EH (cell line): ENCODE measurements around the gene KRT36.
A peak's percentile ranks its signal among the peaks of the same experiment; 100 is the strongest.

Experiments
- DNase-seq: peaks from one replicate; pipeline ENCODE4 v3.0.0-alpha.2; 2015; ENCODE audit warnings: low read depth

Gene KRT36

DNA sequence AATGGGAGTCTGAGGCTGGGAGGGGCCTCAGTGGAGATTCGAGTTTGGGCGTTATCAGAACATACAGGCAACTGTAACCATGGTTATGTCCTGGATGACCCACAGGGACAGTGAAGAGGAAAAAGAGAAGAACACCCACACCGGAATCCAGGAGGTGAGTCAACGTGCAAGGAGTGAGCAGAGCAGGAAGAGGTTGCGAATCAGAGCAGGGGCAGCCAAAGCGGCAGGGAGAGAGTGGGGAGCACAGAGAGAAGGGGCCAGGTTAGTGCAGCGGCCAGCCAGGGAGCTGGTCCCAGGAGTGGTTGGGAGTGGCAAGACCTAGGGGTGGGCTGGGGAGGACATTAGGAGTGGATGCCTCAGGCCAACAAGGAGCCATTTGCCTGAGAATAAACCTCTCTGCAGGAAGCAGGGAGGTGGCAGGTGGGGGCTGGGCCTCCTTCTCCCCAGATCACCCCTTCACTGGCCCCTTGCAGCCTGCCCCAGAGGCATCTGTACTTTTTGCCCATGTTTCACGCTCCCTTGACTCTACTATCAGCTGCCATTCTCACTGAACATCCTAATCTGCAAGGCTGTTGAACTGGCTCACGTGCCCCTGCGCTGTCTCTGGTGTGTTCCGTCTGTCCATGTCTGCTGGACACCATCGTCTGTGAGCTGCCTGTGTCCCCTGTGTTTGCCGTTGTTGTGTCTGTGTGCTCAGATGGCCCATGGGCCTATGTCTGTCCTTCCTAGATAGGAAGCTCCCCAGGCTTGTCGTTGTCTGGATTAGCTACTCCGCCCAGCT, 10.6 kb upstream of the KRT36 start:
- peak; percentile 73 for DNase-seq

DNA sequence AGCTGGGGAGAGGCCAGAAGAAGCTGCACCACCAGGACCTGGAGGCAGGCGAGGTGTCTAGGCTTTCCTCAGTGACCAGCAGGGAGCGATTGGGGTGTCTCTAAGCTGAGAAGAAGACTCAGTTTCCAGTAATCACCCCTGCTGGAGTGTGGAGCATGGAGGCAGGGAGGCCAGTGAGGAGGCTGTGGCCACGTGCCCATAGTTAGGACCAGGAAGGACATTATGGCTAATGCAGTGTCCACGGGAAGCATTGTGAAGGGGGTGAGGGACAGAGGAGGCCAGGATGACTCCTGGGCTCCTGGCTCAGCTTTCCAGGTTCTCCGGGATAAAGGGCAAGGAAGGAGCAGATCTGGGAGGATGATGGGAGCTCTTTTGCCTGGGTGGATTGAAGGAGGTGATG, 10.0 kb upstream of the KRT36 start:
- DNase-seq = no peak

- no peak for DNase-seq
These were observed 8.6 kb upstream of the KRT36 start for GRCh38 chr17:41498276-41498675.

DNA sequence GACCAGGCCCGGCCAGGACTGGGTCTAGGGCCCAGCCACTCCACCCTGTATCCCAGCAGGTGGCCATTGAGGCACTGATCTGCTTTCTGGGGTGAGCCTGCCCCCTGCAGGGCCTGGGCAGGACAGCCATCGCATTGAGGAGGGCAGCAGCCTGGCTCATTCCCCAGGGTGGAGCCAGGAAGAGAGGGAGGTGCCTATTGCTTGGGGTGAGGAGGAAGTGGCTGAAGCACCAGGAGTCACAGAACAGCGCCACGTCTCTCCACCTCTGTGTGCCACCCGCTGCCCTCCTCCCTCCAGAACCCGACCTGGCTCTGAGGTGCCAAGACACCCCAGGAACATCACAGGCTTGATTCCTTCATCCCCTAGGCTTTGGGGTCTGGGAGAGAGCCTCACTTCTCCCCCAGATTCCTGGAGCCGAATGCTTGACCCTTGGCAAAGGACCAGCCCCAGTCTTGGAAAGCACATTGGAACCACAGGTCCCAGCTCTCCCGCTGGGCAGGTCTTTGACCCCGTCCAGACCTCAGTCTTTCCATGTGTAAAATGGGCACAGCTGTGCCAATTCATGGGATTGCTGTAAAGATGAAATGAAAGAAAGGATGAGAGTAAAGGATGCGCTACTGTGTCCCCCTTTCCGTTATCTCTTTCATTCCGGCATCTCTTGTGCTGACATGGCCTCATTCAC, 7.2 kb upstream of the KRT36 start:
- DNase-seq = peak; percentile 94

- peak; percentile 79 for DNase-seq
These were observed 4.8 kb upstream of the KRT36 start for GRCh38 chr17:41494524-41494923.

DNA sequence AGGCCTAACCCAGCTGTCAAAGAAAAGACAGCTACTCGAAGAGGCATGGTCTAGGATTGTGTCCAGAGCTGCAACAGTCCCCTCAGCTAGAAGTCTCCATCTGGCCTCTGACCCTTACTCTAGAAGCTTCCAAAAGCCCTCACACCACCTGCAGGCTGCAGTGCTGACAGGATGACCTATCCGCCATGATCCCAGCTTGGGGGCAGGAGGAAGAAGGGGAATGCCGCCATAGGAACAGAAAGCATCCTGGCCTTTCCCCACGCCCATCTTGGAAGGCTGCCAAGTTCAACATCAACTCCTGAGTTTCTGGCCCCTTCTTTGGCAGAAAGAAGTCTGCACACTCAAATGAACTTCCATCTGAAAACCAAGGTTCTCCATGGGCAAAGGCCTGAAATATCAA, 3.1 kb upstream of the KRT36 start:
- peak; percentile 45 for DNase-seq

- peak; percentile 56 for DNase-seq
These were observed 2.6 kb upstream of the KRT36 start for GRCh38 chr17:41492351-41492750.

GRCh38 chr17:41491476-41491875, 1.8 kb upstream of the KRT36 start:
- DNase-seq = no peak

DNA sequence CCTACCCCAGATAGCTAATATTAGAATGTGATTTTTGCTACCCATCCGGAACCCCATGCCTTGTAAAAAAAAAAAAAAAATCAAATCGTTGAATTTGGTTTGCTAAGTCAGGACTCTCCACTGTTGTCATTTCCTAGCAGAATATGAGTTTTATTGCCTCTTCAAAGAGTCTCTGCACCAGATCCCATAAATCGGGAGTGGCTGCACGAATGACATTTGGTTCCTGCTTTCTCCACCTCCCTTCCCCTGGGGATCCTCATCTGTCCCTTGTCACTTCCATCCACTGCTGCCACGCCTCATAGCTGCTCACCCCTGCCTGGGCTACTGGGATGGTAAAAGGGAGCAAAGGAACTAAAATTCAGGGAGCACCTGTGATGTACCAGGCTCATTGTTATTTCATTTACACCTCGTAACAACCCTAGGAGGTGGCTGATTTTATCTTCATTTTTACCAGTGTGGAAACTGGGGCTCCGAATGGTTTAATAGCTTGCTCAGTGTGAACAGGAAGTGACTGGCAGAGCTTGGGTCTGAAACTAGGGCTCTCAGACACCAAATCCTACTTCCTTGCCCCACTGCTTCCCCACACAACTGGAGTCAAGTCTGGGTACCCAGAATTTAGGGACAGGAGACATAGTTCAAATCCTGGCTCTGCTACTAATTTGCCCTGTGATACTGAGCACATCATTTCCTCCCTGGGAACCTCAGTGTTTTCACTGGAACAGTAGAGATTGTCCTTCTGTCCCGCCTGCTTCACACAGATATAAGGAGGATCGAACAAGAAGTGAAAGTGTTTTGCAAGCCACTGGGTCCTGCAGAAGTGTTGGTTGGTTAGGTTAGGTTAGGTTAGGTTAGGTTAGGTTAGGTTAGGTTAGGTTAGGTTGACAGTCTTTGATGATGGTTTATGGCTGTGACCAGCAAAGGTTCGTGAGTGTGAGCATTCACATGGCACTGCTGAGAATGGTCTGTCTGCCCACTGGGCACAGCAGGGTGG, 585 bp upstream of the KRT36 start:
- DNase-seq = no peak

GRCh38 chr17:41486809-41487530, 2.7 kb downstream of the KRT36 start:
- no peak for DNase-seq

DNA sequence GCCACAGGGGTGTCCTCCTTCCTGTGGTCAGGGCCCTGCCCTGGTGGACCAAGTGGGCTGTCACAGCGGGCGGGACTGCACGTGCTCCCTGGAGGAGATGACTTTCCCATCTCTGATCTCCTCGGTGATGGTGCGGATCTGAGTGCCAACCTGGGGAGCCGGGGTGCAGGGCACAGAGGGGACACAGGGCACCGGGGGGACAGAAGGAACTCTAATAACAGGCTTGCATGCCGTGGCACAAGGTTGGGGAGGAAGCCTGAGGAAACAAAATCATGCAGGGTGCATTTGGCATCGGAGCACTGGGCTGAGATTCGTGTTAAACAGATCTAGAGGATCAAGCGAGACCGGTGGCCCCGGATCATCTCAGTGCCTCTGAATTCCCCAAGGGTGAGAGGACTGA, 3.4 kb downstream of the KRT36 start:
- no peak for DNase-seq

GRCh38 chr17:41484920-41485904, 4.5 kb downstream of the KRT36 start:
- DNase-seq = peak; percentile 25

DNA sequence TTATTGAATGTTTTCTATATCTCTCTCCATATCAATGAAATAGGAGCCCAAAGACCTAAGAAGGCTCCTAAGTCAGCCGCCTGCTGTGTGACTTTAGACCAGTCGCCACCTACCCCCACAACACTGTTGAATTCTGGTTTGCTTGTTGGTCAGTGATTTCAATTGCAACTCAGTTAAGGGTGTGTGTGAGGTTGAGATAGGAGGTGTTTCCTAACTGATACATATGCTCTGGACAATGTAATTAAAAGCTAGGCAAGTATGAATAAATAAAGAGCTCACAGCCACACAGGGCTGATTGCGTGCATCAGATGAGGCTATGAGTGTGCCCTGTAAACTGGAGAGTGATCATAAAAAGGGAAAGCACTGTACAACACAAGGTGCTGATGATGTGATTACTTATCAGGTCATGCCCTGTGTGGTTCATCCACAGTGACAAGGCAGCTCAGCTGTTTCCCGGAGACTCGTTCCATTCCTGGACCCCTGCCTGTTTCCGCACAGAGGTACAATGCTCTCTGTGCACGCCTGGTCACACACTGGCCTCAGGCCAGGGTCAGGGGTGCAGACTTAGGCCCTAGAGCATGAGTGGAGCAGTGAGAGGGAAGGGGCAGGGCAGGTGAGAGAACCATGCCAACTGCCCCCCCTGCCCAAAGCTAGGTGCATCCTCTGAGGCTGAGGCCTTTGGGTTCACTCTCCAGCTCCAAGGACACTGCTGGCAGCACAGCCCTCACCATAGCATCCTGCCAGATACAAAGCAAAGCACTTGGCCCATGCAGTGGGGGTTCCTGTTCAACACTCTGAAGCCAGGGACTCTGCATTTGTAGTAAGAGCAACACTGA, 5.5 kb downstream of the KRT36 start:
- peak; percentile 55 for DNase-seq

GRCh38 chr17:41483531-41483930, 6.2 kb downstream of the KRT36 start:
- no peak for DNase-seq

- DNase-seq = no peak
These were observed 8.7 kb downstream of the KRT36 start, which contains the start of gene KRT35 for GRCh38 chr17:41481036-41481435. TSS of gene KRT35 (minus strand) at chr17:41481151. CDS start at chr17:41481097, 54 bp downstream.

- DNase-seq = no peak
These were observed 9.1 kb downstream of the KRT36 start for GRCh38 chr17:41480581-41480980.

GRCh38 chr17:41480136-41480535, 9.6 kb downstream of the KRT36 start:
- no peak for DNase-seq

DNA sequence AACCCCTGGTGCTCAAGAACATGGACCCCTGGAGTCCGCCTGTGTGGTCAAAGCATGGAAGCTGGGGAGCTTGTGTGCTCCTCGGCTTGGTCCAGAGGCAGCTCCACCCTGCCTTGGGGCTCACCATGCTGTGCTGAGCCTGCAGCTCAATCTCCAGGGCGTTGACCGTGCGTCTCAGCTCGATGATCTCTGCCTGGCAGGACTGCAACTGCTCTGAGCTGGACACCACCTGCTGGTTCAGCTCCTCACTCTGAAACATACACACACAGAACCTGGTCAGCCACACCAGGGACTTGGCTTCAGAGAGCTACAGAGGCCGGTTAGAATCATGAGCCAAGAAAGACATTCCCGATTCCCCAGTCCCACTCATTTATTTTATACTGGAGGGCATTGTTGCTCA, 11.5 kb downstream of the KRT36 start:
- DNase-seq = no peak
